ENCODE results near the gene PLEKHS1.
A peak's percentile ranks its signal among the peaks of the same experiment; 100 is the strongest.

- peak in 2 of 12 donors; percentile 1 to 5 for TF ChIP-seq CTCF (IDR thresholded peaks at IDR 0.05)
- no peak for TF ChIP-seq POLR2A (IDR thresholded peaks at IDR 0.05)
Observed at GRCh38 chr10:113705344-113705652, 46.2 kb upstream of the PLEKHS1 start.
